HG03064 (cell line): ENCODE data around the gene FBXO41.

Source experiments
- ATAC-seq: cut with Tn5 transposase; IDR thresholded peaks from one replicate; pipeline ENCODE4 v1.9.1; 2021; ENCODE audit warnings: low read depth; ENCODE audit not compliant: unreplicated experiment

The FBXO41 gene

DNA sequence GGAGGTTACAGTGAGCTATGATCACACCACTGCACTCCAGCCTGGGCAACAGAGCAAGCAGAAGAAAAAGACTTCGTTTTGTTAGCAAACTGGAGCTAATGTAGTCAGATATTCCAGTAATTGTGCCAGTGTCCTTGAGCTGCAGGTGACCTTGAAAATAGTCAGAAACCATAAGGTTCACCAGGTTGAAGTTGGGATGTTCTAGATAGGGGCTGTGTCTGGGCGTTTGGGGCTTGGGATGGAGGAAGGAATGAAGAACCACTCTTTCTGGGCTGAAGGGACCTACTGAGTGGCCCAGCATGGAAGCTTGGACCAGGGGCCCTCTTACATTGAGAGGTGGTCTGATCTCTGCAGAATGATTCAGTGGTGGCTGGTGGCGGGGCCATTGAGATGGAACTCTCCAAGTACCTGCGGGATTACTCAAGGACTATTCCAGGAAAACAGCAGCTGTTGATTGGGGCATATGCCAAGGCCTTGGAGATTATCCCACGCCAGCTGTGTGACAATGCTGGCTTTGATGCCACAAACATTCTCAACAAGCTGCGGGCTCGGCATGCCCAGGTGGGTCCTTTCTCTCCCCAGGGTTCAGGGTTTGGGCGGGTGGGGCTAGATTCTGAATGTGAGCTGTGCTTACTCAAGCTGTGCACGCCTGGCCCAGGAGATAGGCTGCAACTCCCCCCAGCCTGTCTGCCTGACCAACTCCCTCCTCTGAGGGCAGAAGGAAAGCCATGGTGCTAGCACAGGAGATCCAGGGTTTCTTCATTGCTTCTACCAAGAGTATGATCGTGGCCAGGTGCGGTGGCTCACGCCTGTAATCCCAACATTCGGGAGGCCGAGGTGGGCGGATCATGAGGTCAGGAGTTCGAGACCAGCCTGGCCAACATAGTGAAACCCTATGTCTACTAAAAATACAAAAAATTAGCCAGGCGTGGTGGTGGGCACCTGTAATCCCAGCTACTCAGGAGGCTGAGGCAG lies 33.1 kb downstream of the FBXO41 start:
- ATAC-seq, result no peak

DNA sequence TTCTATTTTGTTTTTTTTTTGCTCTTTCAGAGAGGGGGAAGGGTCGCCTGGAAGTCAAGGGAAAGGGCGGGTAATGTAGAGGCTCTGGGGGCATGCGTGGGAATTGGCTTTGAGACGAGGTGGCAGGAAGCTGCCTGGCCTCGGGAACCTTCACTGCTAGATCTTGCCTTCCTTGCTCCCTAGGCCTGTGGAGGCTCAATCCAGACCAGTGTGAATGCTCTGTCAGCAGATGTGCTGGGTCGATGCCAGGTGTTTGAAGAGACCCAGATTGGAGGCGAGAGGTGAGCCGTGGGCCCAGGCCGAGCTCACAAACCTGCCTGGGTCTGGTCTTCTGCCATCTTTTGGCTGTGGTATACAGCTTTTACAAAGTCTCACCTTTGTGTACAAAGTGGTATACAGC lies 34.6 kb downstream of the FBXO41 start:
- no peak for ATAC-seq

- no peak for ATAC-seq
Measured at GRCh38 chr2:73246850-73247249, 37.4 kb downstream of the FBXO41 start.

DNA sequence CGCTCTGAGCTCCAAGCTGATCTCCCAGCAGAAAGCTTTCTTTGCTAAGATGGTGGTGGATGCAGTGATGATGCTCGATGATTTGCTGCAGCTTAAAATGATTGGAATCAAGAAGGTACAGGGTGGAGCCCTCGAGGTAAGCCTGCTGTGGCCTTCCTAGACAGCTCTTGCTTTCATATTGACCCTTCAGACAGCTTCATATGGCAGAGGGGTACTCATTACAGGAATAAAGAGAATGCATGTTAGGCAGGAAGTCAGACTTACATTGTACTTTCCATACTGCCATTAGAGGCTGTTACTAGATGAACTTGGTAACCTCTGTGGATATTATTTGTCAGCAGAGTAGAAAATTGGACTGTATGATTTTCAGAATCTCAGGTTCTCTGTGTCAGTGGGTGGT lies 39.7 kb downstream of the FBXO41 start:
- no peak for ATAC-seq

GRCh38 chr2:73243884-73244570 lies 40.3 kb downstream of the FBXO41 start:
- no peak for ATAC-seq

DNA sequence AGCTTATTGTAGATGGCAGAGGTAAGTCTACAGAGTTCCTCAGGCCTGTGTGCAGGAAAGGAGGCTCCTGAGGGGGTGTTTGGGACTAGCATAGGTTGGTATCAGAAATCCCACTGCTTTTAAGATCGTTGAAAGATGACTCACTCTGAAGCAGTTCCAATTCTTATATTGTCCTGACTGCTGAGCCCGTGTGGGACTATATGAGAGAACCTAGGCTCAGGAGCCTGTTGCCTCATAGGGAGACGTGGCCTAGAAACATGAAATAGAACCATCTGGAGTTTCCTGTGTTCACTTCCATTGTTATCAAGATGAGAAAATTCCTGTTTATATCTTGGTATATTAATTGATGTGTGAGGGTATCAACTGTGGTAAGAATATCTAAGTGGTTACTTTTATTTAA lies 44.5 kb downstream of the FBXO41 start:
- no peak for ATAC-seq

DNA sequence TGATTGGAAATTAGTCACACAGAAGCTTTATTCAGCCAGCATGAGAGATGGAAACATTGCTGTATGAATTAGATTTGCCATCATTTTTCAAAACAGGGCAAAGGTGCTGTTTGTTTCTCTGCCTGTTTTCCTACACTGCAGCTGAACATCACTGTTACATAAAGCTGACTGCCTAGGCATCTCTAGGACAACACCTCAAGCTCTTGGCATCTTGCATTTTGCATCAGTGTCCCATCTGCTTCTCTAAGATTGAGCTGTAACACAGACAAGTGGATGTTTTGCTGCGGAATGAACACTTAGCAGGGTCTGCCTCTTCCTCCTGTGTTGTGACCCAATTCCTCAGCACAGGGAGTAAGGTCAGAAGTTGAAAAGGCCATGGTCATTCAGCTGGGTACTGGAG lies 45.3 kb downstream of the FBXO41 start:
- ATAC-seq, result no peak

DNA sequence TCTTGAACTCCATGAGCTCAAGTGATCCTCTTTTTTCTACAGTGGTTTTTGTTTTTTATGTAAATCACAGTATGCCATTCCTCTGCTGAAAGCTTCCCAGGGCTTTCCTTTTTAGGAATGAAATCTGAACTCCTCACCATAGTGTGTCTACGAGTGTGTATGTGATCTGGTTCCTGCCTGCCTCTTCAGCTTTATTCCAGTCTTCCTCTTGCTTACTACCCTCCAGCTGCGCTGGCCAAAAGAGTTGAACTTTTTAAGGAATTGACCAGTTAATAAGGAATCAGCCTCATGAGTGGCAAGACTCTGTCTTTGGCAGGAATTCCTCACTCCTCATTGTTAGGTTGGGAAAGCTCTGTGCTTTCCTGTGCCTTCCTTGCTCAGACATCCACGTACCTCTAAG lies 46.1 kb downstream of the FBXO41 start:
- no peak for ATAC-seq

DNA sequence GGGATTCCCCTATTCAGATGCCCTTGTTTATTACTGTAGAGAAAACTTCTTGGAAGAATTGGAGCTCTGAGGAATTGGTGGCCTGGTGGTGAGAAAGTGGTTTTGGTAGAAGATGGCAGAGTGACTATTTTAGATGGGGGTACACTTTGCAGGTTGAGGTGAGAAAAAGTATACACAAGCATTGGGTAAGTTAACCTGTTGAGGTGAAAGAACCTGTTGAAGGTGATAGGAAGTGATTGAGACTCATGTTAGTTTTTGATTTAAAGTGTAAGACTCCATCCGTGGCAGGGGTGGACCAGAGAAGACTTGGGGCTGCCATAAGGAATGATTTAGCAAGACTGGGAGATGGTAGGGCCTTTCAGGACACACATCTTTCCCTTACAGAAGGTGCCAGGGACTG lies 47.1 kb downstream of the FBXO41 start:
- ATAC-seq, result no peak

DNA sequence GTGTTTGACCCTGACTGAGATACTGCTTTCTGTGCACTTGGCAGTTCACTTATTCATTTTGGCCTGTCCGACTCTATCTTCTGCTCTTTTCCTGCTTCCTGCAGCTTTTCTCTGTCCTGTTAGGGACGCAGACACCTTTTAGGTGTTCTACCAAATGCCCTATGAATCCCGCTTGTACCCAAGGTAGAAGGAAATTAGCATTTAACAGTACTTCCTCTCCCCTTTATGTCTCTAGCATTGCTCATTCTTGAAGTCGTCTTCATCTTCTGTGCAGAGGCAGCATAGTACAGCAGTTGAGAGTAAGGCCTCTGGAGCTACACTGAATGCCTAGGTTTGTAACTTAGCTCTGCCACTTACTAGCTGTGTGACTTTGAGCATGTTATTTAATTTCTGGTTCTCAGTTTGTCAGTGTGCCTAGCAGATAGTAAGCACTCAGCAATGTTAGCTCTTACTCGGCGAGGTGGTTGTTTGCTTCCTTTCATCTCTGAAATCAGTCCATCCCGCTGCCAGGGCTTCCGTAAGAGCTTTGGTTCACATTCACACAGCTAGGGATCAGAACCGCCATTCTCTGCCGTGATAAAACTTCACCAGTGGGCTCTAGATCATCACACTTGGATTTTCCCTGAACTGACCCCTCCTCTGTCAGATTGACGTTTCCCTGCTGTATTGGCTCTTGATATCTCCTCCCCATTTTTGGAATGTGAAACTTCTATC lies 48.8 kb downstream of the FBXO41 start:
- ATAC-seq, result no peak

DNA sequence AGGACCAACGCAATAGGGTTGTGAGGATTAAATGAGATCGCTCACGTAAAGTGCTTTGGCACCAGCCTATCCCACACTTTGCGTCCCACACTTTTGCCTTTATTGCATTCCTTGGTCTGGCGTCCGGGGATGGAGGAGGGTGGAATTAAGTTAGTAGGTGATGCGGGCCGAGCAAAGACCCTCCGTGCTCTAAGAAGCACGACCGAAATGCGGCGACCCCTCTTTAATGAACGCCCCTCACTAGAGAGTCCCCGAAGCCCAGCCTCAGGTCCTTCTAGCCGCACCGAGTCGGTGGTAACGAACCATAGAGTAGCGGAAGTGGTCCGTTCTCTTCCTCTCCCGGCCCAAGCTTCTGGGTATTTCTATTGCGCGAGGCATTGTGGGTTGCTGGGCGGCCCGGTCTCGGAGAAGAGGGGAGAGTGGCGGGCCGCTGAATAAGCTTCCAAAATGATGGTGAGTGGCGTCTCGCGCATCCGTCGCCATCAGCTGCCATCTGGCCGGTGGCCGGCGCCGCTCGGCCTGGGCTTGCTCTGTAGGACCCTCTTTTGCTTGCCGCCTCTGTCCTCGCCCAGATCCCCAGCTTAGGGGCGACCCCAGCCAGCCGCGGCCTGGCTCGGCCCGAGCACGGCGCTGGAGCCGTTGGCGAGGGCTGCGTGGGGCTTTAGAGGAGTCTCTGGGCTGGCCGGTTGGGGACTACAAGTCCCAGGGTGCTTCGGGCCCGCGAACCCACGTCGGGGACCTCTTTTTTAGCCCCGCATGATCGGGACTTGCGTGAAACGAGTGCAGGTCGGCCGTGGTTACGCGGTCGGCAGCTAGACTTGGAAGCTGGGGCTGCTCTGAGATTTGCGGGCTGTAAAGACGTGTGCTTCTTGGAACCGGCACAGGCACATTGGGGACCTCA lies 50.1 kb downstream of the FBXO41 start, which contains the start of gene CCT7:
Gene CCT7, plus strand, starts transcription at position 377 of the 901 bp plus-strand sequence. Its CDS starts 71 bp downstream, at position 448.
- ATAC-seq, result peak; percentile 60

GRCh38 chr2:73233154-73233931 lies 50.9 kb downstream of the FBXO41 start, which contains the start of gene PRADC1:
TSS of gene PRADC1 (minus strand) at chr2:73233239. CDS start at chr2:73233160, 79 bp downstream.
- ATAC-seq, result peak; percentile 83

- ATAC-seq, result peak; percentile 16
Measured at GRCh38 chr2:73232403-73233153, 51.7 kb downstream of the FBXO41 start.

DNA sequence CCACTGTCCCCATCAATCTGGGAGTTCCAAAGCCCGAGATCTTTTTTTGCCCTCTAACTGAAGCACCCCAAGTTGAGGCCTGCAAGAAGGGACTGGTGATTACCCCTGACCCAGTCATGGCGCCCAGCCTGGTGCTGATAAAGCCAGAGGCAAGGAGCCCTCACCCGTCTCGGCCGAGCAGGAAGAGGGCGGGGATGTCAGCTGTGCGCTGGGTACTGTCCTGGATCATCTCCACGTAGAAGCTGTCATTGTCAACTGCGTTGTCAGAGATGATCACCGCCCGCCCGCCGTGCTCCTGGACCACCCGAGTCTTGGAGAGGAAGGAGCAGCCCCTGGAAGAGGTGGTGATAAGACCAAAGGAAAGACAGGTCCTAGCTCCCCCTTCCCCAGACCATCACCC lies 55.6 kb downstream of the FBXO41 start:
- ATAC-seq, result no peak

- no peak for ATAC-seq
Measured at GRCh38 chr2:73227086-73227485, 57.2 kb downstream of the FBXO41 start.

- no peak for ATAC-seq
Measured at GRCh38 chr2:73225513-73226360, 58.5 kb downstream of the FBXO41 start.

DNA sequence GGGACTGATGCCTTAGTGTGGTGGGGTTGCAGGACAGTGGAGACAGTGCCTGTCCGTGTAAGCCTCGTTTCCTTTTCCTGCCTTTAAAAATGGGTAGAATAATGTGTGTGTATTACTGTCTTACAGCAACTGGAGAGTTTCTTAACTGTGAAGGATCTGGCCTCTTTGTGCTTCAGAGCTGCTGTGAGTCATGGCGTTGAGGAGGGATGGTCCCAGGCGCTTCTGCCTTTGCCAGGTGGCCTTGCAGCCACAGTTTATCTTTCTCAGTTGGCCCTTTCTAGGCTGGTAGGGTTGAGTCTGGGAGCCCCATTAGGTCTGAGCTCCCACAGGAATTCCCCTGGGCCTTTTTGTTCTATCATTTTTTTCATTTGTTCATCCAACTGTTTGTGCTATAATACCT lies 60.5 kb downstream of the FBXO41 start:
- no peak for ATAC-seq

DNA sequence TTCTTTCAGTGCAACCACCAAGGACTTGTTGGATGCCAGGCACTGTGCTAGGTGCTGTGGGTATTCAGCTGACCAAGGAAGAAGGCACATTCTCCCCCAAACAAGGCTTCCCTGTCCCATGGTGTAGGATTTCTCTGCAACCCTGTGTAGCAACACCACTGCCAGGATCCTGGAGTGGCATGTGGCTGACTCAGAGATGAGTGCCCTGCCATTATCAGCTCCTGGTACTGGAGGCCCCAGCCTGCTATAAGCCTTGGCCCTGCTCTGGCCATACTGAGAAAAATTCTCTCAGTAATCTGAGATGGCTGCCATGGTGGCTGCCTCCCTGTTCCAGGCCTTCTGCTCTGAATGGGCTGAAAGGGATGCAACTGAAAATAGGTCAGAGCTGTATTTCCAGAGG lies 66.0 kb downstream of the FBXO41 start:
- ATAC-seq, result no peak
